CD4-positive, alpha-beta T cell treated with Interleukin-17A for 4 hours (primary cell): ENCODE measurements around the gene DGKI.

Experiments used
- DNase-seq: peaks from one replicate; pipeline ENCODE4 v3.0.0-alpha.2; 2020; ENCODE audit warnings: mixed read lengths

Gene DGKI

DNA sequence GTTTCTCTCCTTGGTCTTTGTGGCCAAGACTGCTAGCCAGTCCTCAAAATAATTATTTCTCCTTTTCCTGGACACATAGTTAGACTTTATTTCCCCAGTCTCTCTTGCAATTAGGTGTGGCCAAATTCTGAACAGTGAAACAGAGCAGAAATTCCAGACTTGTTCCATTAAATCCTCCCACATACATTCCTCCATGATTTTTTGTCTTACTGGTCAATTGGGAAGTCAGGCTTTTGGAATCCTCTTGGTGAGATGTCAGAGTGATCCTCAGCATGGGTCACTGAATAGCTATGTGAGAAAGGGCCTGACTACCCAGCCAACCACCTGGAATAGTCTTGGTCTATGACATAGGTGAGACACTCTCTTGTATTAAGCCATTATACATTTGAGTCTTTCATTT lies 164.2 kb downstream of the DGKI start:
- no peak for DNase-seq

DNA sequence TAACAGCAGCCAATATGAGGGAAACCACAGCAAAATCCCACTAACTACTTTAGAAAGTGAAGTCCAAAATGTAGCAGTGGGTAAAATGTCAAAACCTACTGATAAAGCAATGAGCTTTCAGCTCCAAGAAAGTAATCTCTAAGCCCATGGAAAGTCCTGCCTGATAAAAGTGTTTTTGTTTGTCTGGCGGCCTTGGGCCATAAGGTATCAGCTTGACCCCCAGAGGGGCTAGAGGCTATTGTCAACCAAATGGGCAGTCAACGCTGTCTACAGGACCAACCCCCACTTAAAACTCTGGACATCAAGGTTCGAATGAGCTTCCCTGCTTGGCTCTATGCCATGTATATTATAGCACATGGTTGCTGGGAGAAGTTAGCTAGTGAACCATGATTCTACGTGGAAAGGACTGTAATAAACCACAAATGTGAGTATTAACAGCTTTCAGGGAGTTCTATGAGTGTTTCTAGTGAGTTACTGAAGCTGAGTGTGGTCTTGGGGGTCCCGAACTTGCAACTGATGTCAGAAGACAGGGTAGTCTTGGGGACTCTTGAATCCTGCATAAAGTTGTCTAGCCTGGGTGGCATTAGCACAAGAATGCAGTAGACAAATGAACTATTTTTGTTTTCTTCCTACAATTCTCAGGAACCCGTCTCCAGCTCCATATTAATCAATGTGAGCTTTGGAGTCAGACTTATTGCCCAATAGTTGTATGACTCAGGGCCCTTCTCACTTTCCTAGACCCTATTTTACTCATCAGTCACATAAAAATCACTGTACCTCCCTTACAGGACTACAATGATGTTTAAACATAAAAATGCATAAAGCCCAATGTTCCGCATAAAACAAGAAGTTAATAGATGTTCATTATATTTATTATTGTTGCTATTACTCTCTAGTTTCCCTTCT lies 164.9 kb downstream of the DGKI start:
- no peak for DNase-seq

DNA sequence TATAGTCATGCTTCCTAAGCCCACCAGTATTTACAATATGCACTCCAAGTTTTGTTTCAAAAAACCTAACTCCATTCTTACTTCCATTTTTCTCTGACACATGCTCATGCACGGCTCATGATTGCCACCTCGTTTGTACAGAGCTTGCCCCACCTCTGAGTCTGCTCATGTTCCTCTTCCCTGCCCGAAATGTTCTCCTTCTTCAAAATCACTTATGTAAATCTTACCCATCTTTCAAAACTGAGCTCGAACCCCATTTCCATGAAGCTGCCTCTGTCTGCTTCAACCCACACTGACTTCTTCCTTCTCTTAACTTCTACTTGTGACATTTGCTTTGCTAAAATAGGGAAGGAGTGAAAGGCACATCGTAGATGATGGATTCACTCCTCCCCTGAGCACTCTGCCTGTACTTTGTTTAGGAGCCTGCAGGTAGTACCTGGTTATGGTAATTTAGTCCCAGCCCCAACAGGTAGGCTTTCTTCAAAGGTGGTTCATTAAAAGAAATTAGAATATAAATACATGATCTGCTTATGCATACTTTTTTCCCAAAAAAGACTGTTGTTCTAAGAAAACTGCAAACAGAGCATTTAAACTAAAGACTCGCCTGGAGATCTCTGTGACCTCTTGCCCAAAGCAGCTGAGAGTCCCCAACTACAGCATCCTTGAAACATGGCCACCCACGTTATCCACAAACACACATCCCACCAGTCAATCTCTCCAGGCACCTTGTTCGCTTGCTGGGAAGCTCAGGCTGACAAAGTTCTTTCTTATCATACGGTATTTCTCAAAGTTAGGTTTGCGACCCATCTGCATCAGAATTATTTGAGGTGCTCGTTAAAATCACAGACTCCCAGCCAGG lies 172.0 kb downstream of the DGKI start:
- no peak for DNase-seq

DNA sequence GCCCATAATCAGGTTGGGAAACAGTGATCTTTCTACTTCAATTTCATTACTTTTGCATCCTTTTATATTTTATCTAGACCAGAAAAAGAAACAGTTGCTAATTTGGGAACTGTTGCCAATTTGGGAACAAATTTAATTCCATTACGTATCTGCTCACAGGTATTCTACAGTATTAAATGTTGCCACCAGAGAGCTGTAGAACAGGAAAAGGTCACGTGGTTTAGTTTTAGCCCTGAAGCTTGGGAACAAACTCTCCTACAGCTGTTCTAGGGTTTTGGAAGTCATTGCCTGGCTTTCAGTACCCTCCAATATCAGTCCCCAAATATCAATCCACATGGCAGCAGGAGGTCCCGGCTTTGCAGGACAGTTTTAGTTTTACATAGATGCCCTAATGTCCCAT lies 172.7 kb downstream of the DGKI start:
- no peak for DNase-seq

DNA sequence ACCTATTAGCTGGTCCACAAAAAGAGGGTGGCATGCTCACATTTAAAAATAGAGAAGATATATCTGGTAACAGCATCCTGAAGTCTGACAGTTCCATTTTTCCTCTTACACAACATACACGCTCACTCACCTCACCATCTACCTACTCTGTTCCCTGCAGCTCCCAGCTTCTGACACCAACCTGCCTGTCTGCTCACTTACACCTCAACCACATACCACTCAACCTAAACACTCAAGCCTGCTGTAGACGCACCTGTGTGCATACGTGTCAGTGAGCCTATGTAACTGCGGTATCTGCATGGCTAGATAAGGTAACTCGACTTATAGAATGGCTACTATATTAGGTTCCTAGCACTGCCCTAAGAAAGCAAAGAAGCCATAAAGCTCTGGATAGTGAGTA lies 174.9 kb downstream of the DGKI start:
- DNase-seq = no peak

DNA sequence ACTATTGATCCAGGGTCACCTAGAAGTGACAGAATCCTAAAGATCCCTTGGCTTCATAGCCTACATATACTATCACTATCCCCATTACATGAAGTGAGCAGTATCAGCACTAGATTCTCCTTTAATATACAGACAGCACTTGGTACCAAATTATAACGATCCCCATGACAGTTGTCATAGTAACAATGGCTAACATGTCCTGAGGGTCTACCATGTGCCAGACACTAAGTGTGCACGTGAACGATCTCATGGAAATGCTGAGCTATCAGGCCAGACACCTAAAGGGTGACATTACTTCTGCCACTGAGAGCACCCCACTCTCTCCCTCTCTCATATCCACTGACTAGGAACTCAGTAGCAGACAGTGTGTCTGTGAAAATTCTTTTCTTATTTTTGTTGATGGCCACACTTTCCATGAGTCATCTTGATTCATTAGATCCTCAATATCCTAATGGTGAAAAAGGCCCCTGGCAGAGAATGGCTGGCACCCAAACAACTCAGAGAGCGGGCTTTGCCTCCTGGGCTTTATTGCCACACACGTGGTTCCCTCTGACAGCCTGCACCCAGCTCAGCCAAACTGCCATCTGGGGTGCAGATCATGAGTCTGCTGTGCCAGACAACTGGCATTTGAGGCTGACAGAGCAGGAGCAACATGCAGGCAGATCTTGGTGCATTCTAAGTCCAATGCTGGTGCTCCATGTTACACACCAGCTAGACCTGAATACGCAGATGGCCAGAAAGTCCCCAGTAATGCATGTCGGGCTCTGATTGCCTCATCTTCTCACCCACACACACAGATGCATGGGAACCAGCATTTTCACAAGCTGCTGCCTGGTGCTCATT lies 176.3 kb downstream of the DGKI start:
- no peak for DNase-seq

DNA sequence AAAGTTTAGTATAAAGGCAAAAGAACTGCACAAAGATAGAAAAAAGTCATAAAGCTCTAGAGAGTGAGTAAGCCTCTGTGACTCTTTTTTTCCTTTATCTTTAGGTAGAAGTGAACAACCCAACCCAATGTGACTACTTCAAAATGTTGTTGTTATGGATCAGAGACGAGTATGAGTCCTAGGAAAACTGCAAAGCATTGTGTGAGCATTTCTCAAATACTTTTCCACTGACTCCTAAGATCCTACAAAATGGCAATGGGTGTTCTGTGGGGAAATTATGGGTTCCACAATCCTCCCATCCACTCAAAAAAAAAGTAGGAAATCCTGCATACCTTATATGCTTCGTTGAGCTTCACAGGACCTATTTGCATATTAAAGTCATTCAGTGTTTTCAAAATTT lies 177.1 kb downstream of the DGKI start:
- DNase-seq = no peak

DNA sequence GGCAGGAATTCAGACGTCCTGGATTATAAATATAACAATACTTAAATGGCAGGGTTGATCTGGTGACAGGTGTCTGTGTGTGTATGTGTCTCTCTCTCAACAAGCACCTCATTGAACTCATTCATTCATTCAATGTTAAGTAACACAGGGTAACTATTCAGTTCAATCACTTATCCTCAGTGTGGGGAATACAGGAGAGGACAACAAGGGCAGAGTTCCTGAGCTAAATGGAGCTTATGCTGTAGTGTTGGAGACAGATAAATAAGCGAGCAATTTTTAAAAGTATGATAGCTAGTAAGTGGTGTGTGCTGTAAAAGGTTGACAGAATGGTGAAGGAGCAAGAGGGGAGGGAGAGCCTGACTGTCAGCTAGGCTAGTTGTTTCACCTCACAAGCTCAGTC lies 178.4 kb downstream of the DGKI start:
- DNase-seq = no peak

DNA sequence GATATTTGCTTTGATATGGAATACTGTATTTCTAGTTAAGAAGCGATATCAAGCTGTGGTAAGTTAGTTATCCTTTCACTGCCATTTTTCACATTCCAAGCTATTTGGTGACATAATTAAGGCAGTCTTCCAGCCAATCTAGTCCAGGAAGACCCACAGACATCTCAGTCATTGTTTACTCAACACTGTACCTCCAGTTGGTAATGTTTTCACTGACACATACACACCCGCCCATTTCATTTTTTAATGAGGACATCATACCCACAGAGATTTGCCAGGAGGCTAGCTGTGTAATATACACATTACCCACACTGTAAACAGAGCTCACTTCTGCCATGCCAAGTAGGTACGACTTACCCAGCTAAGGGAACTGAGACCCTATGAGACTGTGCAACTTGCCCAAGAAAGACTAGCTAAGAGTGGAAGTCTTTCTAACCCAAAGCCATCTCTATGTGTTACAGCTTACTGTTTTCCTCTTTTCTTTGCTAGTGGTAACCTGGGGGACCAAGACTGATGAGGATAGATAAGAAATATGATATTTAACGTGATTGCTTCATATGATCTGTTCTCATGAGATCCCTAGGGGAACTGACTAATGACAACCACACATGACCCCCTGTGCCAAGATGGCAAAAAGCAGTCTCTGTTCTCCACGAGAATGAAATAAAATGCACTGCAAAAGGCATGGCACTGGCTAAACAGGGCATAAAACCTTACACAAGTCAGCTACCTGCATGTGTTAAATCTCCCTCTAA lies 179.0 kb downstream of the DGKI start:
- DNase-seq = no peak

DNA sequence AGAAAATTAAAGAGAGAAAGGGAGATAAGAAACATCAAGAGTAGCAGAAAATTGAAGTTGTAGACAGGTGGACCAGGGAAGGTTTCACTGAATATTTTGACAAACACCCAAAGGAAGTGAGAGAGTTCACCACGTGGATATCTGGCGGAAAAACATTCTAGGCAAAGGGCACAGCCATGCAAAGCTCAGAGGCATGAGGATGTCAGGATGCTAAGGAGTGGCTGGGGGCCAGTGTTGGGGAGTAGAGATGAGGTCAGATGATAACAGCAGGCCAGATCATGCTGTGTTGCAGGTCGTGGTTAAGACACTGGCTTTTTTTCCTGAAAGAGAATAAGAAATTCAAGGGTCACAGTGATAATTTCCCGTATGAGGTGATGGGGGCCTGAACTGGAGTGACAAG lies 181.9 kb downstream of the DGKI start:
- no peak for DNase-seq

DNA sequence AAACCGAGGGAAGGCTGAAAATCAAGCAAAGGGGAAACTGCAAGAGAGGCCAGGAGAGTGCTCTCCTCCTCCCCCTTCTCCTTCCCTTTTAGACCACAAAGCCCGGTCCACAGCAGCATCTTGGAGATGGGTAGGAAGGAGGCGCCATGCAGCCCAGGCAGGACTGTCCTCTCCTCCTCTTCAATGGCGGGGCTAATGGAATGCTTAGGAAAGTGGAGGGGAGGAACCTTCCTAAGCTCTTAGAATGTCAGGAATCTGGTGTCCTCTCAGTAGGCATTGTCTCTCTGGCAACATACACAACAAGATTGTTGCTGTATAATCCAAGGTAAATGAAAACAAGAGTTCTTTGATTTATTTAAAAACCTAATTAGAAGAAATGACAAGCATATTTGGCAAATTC lies 185.1 kb downstream of the DGKI start:
- DNase-seq = no peak

DNA sequence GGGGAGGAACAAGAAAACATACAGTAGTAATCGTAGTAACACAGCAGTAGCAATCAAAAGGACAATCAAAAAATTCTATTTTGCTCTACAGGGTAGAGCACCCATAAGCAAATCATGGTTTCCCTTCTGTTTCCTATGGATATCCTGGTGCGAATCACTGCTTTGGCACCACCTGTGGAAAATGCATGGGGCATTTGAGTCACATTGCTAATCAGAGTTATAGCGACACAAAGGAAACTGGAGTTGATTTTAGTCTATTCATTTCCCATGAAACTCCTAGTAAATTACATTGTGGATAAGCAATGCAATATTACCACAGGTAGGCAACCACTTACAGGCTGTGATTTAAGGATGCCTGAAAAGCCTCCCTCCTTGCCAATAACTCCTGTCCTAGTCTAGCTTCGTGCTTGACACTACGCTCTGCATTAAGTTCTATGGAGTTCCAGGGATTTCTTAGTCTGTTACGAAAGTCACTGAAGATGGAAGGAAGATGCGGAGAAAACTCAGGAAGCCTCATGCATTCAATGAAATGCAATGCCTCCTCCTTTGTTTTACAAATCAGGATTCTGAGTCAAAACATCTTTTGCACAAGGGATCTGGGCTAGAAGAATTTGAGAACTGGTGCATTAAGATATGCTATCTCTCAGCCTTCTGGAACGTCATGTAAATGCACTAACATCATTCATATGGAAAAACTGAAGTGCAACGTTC lies 188.4 kb downstream of the DGKI start:
- no peak for DNase-seq

DNA sequence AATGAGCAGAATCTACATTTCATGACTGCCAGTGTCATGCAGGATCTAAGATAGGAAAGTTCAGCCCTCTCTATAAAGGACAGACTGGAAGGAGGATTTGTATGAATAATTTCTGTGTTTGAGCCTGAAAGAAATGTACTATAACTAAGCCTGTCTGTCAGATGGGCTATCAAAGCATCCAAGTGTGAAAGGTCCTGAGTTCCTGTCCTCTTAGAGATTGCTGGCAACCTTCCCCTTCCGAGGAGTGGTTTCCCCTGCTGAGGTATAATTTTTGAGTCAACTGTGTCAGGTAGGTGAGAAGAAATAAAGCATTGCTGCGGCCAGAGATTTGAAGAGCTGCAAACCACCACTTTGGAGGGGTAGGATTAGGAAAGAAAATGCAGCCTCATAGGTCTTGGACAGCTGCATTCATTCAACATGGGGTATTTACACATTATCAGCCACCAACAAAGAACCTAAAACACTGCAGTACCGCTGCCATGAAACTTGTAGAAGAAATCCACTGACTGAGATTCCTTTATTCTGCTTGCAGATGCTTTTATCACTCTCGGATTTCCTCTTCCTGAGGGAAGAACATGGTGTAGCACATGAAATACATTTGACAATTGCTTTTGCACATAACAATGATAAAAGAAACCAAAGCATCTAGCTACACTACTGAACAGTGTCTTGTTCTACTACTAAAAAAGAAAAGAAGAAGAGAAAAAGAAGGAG lies 189.1 kb downstream of the DGKI start:
- no peak for DNase-seq

DNA sequence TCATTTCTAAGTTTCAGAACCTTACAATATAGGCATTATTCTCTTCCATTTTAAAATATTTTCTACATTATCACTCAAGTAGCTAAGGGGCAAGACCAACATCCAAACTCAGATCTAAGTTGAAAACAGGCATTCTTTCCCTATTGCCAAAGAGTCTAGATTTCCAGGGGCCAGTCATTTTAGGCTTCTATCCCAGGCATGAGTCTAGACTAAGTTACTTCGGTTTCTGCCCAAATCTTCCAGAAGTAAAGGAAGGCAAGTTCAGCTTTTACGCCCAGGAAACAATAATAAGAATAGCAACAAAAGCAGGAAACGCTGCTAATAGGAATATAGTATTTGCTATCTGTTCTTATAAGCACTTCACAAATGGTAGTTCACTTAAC lies 189.9 kb downstream of the DGKI start:
- no peak for DNase-seq

DNA sequence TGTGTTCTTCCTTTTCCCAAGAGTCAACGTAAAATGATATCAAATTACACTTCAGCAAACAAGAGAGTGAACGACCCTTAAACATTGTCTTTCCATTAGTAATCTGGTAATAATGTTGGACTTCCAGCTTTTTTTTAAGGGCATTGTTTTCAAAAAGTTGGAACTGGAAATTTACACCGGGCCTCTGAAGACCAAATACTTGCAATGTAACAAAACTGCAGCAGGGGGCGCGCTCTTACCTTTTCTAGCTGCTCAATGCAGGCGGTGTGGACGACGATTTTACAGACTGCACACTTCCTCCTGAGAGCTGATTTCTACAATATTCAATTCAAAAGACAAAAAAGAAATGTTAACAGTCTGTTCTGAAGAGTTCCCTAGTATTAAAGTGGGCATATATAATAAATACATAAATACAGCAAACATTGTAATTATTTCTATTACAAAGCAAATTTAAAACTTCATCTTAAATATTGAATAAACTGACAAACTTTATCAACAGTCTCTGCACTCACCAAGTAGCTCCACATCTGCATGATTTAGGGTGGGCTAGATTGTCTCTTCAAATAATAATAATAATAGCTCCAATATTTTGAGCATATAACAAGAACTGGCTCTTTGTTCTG lies 190.4 kb downstream of the DGKI start:
- peak; percentile 56 for DNase-seq

DNA sequence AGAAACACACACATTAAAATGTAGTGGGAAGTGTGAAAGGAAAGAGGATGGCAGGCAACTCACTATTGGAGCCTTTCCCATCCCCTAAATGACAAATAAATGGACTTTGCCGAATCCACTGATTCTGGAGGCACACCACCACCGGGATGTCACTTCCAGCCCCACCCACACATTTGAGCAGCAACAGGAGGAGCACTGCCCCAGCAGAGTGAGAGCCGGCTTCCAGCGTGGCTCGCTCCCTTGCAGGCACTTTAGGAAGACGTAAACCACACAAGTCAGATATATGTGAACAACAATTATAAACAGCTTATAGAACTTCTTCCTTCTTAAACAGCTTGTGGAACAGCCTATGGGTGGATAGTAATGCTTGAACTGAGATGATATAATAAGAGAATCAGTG lies 191.0 kb downstream of the DGKI start:
- DNase-seq = no peak

DNA sequence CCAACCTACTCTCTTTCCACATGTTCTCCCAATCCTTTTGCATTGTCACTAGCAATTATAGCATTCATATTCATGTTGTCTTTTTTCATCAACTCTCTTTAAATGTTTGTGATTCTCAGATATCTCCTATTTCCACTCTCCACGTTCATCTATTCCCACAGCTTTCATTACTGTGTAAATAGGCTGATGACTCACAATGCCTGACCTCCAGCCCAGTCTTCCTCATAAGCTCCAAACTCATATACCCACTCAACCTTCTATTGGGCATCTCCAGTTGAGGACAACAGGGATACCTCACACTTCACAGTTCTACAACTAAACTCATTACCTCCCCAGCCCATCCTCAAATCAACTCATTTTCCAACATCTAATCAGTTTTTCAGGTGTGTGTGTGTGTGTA lies 194.1 kb downstream of the DGKI start:
- no peak for DNase-seq

DNA sequence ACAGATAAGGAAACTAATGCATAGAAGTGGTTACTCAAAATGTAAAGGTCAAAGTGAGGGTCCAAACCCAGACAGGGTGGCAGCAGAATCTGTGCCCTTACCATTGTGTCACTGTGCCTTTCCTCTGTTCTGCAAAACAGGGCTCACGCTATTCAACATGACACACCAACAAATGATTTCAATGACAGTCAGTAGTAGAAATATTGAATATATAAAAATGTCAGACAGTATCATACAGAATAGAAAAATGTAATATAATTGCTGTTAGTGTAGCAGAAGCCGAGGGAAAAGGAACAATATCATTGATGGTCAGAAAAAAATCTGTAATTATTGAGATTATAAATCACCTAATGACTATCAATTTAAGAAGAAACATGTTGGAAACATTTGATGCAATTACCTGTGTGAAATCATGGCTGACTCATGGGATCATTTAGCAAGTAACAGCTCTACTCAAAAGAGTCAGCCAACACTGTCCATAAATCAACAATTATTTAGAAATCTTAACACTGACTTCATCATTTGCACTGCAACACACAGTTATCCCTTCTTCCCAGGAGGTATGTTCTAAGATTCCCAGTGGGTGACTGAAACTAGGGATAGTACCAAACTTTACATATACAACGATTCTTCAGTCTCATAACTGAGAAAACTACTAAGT lies 198.7 kb downstream of the DGKI start:
- no peak for DNase-seq

DNA sequence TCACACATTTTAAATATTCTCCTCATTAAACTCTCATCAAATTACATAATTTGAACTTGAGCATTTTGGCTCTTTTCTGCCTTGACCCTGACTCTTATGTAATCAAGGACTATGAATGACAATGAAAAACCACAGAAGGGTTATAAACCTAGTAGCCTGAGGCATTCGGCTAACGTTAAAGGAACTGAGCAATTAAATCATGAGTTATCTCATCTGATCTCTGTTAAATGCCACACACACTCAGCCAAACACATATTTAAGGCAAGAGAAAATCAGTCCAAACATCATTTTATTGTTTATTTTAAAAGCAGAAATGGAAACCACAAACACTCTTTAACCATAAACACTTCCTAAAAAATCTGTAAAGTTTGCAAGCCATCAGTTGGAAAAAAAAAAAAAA lies 204.3 kb downstream of the DGKI start:
- DNase-seq = no peak

DNA sequence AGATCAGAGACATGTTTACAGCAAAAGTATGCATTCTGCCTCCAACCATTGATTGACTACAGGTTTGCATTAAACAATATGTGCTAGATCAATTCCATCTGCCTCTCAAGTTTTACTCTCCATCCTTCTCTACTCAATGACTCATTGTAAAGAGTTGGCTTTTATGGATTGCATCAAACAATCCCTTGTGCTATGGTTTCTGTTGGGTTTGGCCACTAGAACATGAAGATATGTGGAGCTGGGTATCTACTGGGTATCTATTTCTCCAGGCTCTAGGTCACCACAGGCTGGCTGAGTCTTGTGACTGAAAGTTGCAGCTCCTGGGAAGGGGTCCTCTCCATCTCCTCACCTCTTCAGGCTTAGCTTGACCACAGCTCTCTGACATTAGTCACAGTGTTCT lies 204.7 kb downstream of the DGKI start:
- DNase-seq = no peak
